Omental fat pad (tissue), 4 donors: ENCODE measurements around the gene GNB5. TPM values are rescaled to one million over a fixed set of nuclear protein-coding genes. Genes with fewer than 3 reads are reported as not detected.

ENCODE experiments used
- ATAC-seq: fragments of 150-250 bp; one replicate; pipeline ENCODE4 v1.9.1; 2016; ENCODE audit warnings: mild to moderate bottlenecking, moderate library complexity; ENCODE audit not compliant: low FRiP score
- DNase-seq: peaks from one replicate; pipeline ENCODE4 v3.0.0-alpha.2; 2019; ENCODE audit warnings: low spot score
- total RNA-seq, 4 donors: library from RNA; depleted of rRNA; stranded (reverse); fragments of >200 nt; gene quantifications; one replicate each; pipeline ENCODE4 v1.1.0, GENCODE V29; 2016
- TF ChIP-seq, protein P1 (sequence below), 3 donors: fragments of 450-650 bp; IDR thresholded peaks; one replicate each; pipeline ENCODE4 v1.5.1; 2016 to 2017; ENCODE audit warnings: antibody characterized with exemption in 3 of 3, mild to moderate bottlenecking in 3 of 3, moderate library complexity in 2 of 3

The GNB5 gene
- total RNA-seq, 4 donors from 2014 or later = 17.2 to 27.1 (median 19.3) TPM

DNA sequence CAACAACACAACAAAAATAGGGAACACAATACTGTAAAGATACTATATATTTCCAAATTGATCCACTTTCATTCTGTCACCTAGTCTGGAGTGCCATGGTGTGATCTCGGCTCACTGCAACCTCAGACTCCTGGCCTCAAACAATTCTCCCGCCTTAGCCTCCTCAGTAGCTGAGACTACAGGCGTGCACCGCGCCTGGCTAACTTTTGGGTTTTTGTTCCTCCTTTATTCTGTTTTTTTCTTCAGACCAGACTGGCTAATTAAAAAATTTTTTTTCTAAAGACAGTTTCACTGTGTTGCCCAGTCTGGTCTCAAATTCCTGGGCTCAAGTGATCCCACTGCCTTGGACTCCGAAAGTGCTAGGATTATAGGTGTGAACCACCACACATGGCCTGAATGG, 84.0 kb downstream of the GNB5 start:
- TF ChIP-seq, protein P1, sequence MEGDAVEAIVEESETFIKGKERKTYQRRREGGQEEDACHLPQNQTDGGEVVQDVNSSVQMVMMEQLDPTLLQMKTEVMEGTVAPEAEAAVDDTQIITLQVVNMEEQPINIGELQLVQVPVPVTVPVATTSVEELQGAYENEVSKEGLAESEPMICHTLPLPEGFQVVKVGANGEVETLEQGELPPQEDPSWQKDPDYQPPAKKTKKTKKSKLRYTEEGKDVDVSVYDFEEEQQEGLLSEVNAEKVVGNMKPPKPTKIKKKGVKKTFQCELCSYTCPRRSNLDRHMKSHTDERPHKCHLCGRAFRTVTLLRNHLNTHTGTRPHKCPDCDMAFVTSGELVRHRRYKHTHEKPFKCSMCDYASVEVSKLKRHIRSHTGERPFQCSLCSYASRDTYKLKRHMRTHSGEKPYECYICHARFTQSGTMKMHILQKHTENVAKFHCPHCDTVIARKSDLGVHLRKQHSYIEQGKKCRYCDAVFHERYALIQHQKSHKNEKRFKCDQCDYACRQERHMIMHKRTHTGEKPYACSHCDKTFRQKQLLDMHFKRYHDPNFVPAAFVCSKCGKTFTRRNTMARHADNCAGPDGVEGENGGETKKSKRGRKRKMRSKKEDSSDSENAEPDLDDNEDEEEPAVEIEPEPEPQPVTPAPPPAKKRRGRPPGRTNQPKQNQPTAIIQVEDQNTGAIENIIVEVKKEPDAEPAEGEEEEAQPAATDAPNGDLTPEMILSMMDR (IDR thresholded peaks at IDR 0.05) = no peak
- ATAC-seq (no peak), DNase-seq (no peak)

DNA sequence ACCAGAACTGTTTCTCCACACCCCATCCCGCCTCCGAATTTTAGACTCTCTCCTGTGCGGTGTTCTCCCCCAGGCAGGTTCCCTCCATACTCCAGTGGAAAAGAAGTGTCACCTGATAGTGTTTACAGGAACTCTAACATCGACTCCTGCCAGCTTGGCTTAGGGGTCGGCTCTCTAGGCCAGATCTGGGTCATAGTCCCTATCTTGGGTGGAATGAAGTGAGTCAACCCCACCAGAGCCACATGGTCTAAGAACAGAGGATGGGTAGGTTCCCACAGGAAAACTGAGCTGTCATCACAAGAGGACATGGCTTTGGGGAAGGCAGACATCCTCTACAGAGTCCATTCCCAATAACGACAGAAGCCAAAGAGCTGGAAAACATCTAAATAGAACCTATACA, 84.6 kb downstream of the GNB5 start:
- DNase-seq = no peak
- TF ChIP-seq, protein P1 (IDR thresholded peaks at IDR 0.05) = no peak
- ATAC-seq = no peak

DNA sequence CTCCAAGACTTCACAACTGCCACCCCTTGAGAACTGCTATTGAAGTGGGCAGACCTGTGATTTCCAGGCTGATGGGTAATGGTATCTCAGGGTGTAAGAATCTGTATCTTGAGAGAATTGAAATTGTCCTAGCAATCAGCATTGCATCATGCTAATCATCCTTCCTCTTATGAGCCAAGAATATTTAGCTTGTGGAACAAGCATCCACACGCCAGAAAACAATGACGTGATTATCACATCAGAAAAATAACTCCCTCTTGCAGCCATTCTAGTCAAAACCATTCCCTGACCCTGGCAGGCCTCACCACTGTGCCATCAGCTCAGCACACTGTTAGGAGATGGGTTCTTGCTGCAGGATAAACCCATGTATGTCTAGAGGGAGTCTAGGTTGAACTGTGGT, 85.3 kb downstream of the GNB5 start:
- TF ChIP-seq, protein P1 (IDR thresholded peaks at IDR 0.05) = no peak
- no peak for DNase-seq
- ATAC-seq = no peak

DNA sequence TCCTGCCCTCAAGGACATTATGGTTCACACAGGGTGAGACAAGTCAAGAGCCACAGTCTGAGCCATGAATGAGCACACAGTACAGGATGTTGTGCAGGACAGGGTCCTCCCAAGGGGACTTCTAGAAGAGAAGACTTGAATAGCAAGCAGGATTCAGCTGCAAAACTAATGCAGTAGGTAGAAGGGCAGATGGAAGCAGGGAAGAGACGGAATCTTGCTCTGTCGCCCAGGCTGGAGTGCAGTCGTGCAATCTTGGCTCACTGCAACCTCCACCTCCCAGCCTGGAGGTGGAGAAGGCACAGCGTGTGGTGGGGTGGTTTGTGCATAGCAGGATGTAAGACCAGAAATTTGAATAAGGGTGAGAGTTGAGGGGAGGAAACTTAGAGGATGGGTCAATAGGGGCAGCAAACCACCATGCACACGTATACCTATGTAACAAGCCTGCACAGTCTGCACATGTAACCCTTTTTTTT, 86.6 kb downstream of the GNB5 start:
- DNase-seq (no peak), ATAC-seq (no peak)
- TF ChIP-seq, protein P1 (IDR thresholded peaks at IDR 0.05) = no peak

DNA sequence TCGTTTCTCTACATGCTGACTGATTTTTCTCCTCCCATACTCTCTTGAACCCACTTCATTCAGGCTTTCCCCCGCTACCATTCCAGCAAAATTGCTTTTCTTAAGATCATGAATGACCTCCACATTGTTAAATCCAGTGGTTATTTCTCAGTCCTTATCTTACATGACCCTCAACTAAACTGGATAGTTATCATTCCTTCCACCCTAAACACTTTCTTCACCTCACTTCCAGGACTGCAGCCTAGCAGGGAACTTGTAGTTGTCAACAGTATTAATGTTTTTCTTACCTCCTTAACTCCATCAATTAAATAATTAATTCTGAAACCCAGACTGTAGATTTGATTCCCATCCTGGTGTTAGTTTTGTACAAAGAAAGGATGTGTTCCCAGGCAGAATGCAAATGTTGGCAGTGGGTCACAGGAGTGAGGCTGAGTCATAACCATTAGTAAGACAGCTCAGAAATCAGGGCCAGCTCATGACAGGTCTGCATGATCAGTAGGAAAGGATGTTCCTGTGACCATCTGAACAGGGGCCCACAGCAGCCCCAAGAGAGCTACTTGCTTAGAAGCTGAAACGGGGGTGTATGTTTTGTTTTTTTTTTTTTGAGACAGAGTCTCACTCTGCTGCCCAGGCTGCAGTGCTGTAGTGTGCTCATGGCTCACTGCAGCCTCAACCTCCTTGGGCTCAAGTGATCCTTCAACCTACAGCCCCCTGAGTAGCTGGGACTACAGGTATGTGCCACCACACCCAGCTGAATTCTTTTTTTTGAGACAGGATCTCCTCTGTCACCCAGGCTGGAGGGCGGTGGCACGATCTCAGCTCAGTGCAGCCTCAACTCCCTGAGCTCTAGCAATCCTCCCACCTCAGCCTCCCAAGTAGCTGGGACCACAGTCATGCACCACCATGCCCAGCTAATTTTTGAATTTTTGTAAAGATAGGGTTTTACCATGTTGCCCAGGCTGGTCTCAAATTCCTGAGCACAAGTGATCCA, 87.7 kb downstream of the GNB5 start:
- DNase-seq (peak; percentile 66), ATAC-seq (peak; percentile 84)
- TF ChIP-seq, protein P1 (IDR thresholded peaks at IDR 0.05) = no peak

DNA sequence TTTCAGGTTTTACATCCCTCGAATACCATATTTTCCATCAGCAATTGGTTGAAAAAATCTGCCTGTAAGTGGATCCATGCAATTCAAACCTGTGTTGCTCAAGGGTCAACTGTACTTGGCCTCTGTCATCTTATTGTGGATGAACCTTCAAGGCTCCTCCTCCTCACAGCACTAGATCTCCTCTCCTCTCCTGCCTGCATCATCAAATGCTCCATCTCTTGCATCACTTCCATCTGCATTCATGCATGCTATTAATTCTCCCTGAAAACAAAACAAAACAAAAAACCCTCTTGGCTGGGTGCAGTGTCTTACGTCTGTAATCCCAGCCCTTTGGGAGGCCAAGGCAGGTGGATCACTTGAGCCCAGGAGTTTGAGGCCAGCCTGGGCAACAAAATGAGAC, 88.7 kb downstream of the GNB5 start:
- DNase-seq = no peak
- no peak for ATAC-seq
- TF ChIP-seq, protein P1 (IDR thresholded peaks at IDR 0.05) = no peak
